Loucy (cell line): ENCODE results near the gene RAPSN.
A peak's percentile ranks its signal among the peaks of the same experiment; 100 is the strongest.

ENCODE experiments used
- H2AFZ ChIP-seq: fragments of 200-600 bp; sonication (generic); 2 replicates; pipeline ENCODE4 v1.6.0; 2016; ENCODE audit warnings: antibody characterized with exemption, mild to moderate bottlenecking, low read length, moderate library complexity
- H3F3A ChIP-seq: fragments of 200-600 bp; 2 replicates; pipeline ENCODE4 v1.6.0; 2016; ENCODE audit warnings: antibody characterized with exemption, low read depth, mild to moderate bottlenecking
- H3K27me3 ChIP-seq: fragments of 200-600 bp; sonication (generic); 2 replicates; pipeline ENCODE4 v1.6.1; 2014; ENCODE audit warnings: low read length, mild to moderate bottlenecking; ENCODE audit not compliant: insufficient read depth, poor library complexity, severe bottlenecking
- H3K36me3 ChIP-seq: fragments of 200-600 bp; sonication (generic); 2 replicates; pipeline ENCODE4 v1.6.1; 2016; ENCODE audit warnings: low read length; ENCODE audit not compliant: insufficient read depth
- H3K4me1 ChIP-seq: fragments of 200-600 bp; sonication (generic); 2 replicates; pipeline ENCODE4 v1.5.1; 2014; ENCODE audit warnings: low read length, mild to moderate bottlenecking; ENCODE audit not compliant: insufficient read depth, poor library complexity, severe bottlenecking
- H3K4me2 ChIP-seq: fragments of 200-600 bp; sonication (generic); 2 replicates; pipeline ENCODE4 v1.6.0; 2014; ENCODE audit warnings: antibody characterized with exemption, low read length, low read depth, mild to moderate bottlenecking; ENCODE audit not compliant: poor library complexity, severe bottlenecking
- H3K4me3 ChIP-seq: fragments of 200-600 bp; sonication (generic); 2 replicates; pipeline ENCODE4 v1.5.1; 2014; ENCODE audit warnings: low read length, mild to moderate bottlenecking, mixed read lengths; ENCODE audit not compliant: poor library complexity, severe bottlenecking
- H3K79me2 ChIP-seq: fragments of 200-600 bp; sonication (generic); 2 replicates; pipeline ENCODE4 v1.6.1; 2014; ENCODE audit warnings: low read length; ENCODE audit not compliant: insufficient read depth
- H3K9ac ChIP-seq: fragments of 200-600 bp; sonication (generic); 2 replicates; pipeline ENCODE4 v1.6.0; 2014; ENCODE audit warnings: mild to moderate bottlenecking, low read depth, low read length, moderate library complexity; ENCODE audit not compliant: poor library complexity, severe bottlenecking
- H3K9me2 ChIP-seq: fragments of 200-600 bp; sonication (generic); replicated peaks from 2 replicates; pipeline ENCODE4 v1.6.1; 2016; ENCODE audit warnings: low read depth, low read length, mixed read lengths
- H3K9me3 ChIP-seq: fragments of 200-600 bp; sonication (generic); 2 replicates; pipeline ENCODE4 v1.6.1; 2014; ENCODE audit warnings: mild to moderate bottlenecking, antibody characterized with exemption, low read length, low read depth; ENCODE audit not compliant: insufficient read depth
- H4K20me1 ChIP-seq: fragments of 200-600 bp; sonication (generic); 2 replicates; pipeline ENCODE4 v1.6.0; 2014; ENCODE audit warnings: antibody characterized with exemption, low read length, mild to moderate bottlenecking; ENCODE audit not compliant: insufficient read depth, poor library complexity, severe bottlenecking
- EZH2phosphoT487 ChIP-seq: fragments of 200-600 bp; IDR thresholded peaks from 2 replicates; pipeline ENCODE4 v1.6.1; 2018; ENCODE audit warnings: antibody characterized with exemption, mild to moderate bottlenecking, moderate library complexity, borderline replicate concordance
- TF ChIP-seq, protein P1 (sequence below): fragments of 200-600 bp; sonication (generic); conservative IDR thresholded peaks from 2 replicates; pipeline ENCODE4 v1.5.1; 2014; ENCODE audit warnings: mild to moderate bottlenecking, antibody characterized with exemption, low read length

Gene RAPSN

DNA sequence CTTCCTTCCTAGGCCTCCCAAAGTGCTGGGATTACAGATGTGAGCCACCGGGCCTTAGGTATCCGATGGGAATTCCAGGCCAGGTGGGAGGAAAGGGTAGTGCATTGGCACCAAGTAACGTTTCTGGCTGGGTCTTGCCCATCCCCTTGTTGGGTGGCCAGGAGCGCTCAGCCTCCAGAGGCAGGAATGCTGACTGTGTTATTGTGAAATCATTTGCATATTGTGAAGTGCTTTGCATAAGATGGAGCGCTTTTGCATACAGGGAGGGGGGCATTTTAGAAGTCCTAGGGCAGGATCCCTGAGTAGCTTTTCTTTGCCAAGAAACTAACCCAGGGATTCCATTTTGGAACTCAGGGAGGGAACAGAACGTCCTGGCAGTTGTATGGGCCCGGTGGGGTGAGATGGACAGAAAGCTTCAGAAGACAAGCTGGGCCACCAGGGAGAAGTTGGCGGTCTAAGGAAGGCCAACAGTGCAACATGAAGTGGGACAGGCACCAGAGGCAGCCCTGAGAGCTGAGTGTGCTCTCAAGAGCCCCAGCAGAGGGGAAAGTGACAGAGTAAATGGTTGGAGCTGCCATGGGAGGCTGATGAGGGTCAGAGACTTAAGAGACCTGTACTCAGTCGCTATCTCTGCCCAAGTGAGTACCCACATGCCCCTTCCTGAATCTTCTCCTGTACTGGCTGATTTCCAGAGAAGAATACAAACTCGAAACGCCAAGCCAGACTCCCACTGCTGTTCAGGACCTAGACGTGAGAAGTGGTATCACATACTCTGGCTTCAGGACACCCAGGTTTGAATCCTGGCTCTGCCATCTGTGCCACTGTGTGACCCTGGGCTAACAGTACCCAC is 41.8 kb downstream of the RAPSN start:
- H4K20me1 ChIP-seq: no peaks in the 10 kb centered on the region
- peak overlapping the region; percentile 84 for H3K9ac ChIP-seq
- H3K9me2 ChIP-seq: no peaks in the 10 kb centered on the region
- no peaks in the 10 kb centered on the region for H3K9me3 ChIP-seq
- H3K79me2 ChIP-seq: peaks cover 14% of the 10 kb centered on the region; the same call in 1 of the 2 replicates
- peak overlapping the region; percentile 73 for H3K4me3 ChIP-seq
- H3K36me3 ChIP-seq: no peaks in the 10 kb centered on the region
- H3F3A ChIP-seq: no peaks in the 10 kb centered on the region
- H2AFZ ChIP-seq: peak overlapping the region; percentile 2; the same call in 1 of the 2 replicates
- TF ChIP-seq, protein P1, sequence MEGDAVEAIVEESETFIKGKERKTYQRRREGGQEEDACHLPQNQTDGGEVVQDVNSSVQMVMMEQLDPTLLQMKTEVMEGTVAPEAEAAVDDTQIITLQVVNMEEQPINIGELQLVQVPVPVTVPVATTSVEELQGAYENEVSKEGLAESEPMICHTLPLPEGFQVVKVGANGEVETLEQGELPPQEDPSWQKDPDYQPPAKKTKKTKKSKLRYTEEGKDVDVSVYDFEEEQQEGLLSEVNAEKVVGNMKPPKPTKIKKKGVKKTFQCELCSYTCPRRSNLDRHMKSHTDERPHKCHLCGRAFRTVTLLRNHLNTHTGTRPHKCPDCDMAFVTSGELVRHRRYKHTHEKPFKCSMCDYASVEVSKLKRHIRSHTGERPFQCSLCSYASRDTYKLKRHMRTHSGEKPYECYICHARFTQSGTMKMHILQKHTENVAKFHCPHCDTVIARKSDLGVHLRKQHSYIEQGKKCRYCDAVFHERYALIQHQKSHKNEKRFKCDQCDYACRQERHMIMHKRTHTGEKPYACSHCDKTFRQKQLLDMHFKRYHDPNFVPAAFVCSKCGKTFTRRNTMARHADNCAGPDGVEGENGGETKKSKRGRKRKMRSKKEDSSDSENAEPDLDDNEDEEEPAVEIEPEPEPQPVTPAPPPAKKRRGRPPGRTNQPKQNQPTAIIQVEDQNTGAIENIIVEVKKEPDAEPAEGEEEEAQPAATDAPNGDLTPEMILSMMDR: no peak
- no peak for TF ChIP-seq EZH2phosphoT487
- H3K4me1 ChIP-seq: peaks cover 33% of the 10 kb centered on the region
- H3K27me3 ChIP-seq: no peaks in the 10 kb centered on the region
- peak overlapping the region; percentile 94 for H3K4me2 ChIP-seq

DNA sequence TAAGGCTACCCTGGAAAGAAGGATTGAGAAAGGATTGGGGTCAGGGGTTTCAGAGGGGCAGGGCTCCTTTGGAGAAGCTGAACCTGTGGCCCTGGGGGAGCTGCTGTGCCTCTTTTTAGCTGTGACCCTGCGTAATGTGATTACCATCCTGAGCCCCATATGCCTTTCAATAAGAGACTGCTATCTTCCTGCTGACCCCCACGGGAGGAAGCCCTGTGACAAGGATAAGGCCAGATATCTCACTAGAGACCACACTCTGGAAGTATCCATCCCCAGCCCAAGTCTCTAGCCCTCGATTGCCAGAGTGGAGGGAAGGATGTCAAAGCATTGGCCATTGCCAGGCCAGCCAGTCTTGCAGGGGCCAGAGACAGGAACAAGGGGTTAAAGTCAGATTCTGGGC is 45.4 kb downstream of the RAPSN start:
- H3K36me3 ChIP-seq: no peaks in the 10 kb centered on the region
- no peak overlapping the region for H3K4me3 ChIP-seq
- H4K20me1 ChIP-seq: no peaks in the 10 kb centered on the region
- H3K9me3 ChIP-seq: no peaks in the 10 kb centered on the region
- H3F3A ChIP-seq: peaks cover 5% of the 10 kb centered on the region
- no peak for TF ChIP-seq EZH2phosphoT487
- TF ChIP-seq, protein P1: no peak
- H3K9me2 ChIP-seq: no peaks in the 10 kb centered on the region
- H3K4me1 ChIP-seq: peaks cover 56% of the 10 kb centered on the region
- H2AFZ ChIP-seq: peak overlapping the region; percentile 19; the same call in 1 of the 2 replicates
- H3K9ac ChIP-seq: peak overlapping the region; percentile 34
- no peak overlapping the region for H3K4me2 ChIP-seq
- H3K27me3 ChIP-seq: no peaks in the 10 kb centered on the region
- H3K79me2 ChIP-seq: peaks cover 6% of the 10 kb centered on the region; the same call in 1 of the 2 replicates

DNA sequence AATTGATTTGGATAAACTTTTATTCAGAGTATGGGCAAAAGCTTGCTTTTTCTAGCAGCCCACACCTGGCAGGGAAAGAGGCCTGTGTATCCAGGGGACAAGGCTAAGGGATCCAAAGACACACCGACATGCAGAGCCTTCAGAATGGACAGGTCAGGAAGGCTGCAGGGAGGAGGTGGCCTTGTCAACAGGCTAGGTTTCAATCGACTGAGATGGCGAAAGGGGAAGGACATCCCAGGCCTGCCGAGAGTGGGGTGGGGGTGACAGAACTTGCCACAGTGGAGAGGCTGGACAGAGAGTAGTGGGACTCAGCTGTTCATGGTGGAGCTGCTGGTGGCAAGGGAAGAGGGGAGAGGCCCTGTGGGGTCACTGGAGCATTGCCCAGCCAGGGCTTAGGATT is 45.8 kb downstream of the RAPSN start:
- peaks cover 5% of the 10 kb centered on the region for H3F3A ChIP-seq
- H2AFZ ChIP-seq: peak overlapping the region; percentile 19; the same call in 1 of the 2 replicates
- H3K9me2 ChIP-seq: no peaks in the 10 kb centered on the region
- H3K9ac ChIP-seq: peak overlapping the region; percentile 34
- no peaks in the 10 kb centered on the region for H3K27me3 ChIP-seq
- no peaks in the 10 kb centered on the region for H3K36me3 ChIP-seq
- no peak overlapping the region for H3K4me3 ChIP-seq
- peaks cover 60% of the 10 kb centered on the region for H3K4me1 ChIP-seq
- H4K20me1 ChIP-seq: no peaks in the 10 kb centered on the region
- H3K79me2 ChIP-seq: peaks cover 6% of the 10 kb centered on the region; the same call in 1 of the 2 replicates
- no peak for TF ChIP-seq EZH2phosphoT487
- TF ChIP-seq, protein P1: no peak
- H3K9me3 ChIP-seq: no peaks in the 10 kb centered on the region
- H3K4me2 ChIP-seq: no peak overlapping the region
